Epidermal melanocyte (primary cell): ENCODE measurements around the gene TMX3.

Source experiments
- DNase-seq: peaks from one replicate; pipeline ENCODE4 v3.0.0; 2011; ENCODE audit warnings: low spot score; ENCODE audit not compliant: insufficient read length

The TMX3 gene

GRCh38 chr18:68713796-68714195, 1.1 kb downstream of the TMX3 start:
- no peak for DNase-seq

- no peak for DNase-seq
Observed at GRCh38 chr18:68713131-68713530, 1.8 kb downstream of the TMX3 start.

GRCh38 chr18:68707646-68708045, 7.3 kb downstream of the TMX3 start:
- no peak for DNase-seq

GRCh38 chr18:68705119-68705518, 9.8 kb downstream of the TMX3 start:
- no peak for DNase-seq

DNA sequence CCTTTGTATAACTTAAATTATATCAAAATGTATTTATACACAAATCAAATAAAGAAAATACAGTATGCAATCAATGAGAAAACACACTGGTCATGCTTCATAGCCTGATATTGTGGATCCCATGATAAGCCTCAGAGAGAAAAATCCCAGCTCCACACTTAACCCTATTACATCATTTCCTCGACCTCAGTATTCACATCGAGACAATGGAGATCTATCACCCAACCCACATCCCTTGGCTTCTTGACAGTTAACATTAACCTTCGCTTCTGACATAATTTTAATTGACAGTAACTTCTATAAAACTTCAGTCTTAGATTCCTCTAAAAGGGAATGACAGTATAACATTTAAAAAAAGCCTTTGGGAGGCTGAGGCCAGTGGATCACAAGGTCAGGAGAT, 11.6 kb downstream of the TMX3 start:
- no peak for DNase-seq

DNA sequence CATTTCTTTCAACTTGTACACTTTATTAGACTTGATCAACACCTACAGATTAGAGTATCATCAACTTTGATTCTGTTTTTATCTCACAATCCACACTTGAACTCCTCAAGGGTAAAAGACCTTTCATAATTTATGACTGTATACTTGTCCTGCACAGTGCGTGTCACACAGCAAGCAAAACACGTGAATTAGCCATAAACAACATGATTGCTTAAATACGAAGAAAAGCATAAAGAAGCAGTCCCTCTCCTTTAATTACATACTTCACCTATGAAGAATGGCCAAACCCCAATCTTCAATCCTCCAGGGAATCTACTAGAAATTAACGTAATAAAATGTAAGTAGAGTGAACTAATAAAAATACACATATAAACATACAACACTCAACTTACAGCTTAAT, 13.6 kb downstream of the TMX3 start:
- DNase-seq: no peak

DNA sequence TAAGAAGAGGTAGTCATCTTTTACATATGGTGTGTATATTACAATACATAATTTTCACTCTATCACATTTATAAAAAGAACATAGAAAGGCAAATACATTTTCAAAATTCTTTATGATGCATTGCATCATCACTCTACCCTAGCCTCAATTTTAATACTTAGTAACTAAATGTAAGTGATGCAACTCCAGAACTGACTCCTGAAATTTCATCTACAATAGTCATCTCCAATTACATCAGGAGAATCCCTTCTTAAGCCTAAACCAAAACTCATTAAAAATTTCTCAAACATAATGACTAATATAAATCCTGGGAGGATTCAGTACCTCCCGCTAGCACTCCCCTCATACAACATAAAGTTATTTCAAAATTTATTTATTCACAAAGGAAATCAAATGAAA, 15.9 kb downstream of the TMX3 start:
- no peak for DNase-seq

DNA sequence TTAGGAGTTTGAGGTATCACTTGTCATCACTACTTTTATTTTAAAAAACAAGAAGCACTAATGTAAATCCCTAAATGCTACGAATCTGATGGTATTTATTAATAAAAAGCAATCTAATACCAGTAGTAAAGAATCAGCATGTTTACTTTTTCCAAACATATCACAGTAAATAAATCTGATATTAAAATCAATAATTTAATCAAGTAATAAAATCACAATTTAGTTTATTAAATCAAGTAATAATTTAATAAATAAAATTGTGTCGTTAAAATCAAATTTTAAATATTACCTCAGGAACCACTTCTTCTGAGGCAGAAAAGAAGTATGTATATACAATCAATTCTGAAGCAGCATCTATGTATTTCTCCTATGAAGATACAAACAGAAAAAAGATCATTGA, 18.0 kb downstream of the TMX3 start:
- DNase-seq: no peak

DNA sequence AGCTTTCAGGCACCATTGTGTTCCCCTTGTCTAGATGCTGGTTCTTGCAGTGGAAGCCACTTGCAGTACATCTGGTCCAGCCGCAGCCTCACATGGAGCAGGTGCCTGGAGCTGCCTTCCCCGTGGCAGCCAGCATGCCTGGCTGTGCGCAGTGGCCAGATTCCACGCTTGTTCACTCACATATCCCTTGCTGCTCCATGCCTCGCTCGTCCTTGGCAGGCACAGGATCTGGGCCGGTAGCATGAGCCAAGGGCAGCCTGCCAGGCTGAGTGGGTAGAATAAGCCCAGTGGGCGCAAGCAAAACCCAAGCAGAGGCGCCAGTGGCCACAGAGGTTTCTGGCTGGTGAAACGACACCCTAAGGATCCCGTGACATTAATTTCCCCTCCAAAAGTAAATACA, 20.6 kb downstream of the TMX3 start:
- DNase-seq: no peak

DNA sequence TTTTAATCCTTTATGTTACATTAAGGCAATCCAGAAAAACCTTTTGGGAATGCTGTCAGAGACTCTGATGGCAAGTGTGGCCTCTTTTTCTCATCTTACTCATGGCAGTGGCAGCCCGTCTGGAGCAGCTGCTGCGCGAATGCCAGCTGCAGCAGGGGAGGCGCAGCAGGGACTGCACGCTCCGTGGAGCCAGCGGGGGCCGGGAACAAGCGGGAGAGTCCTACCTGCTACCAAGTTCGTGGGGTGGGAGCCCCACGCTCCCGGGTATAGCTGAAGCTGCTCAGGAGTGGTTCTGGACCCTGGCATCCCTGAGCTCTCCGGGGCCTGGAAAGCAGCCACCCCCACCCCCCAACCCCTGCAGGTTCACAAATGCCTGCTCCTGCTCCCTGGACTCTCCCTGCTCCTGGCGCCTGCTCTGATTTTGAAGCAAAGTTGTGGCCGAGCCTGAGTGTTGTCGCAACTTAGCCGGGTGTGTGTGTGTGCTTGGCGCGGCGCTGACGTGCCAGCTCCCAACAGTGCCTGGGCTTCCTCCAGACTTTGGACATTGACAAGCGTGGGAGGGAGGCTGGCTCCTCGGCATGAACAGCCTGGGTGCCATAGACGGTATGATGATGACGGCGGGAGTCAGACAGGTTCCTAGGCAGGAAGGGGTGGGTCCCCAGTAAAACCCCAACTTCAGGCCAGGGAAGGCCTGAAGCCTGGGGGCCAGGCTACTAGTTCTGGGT, 21.7 kb downstream of the TMX3 start:
- DNase-seq: no peak

- DNase-seq: no peak
Observed at GRCh38 chr18:68679528-68679927, 35.4 kb downstream of the TMX3 start.

GRCh38 chr18:68676913-68677312, 38.0 kb downstream of the TMX3 start:
- DNase-seq: no peak

DNA sequence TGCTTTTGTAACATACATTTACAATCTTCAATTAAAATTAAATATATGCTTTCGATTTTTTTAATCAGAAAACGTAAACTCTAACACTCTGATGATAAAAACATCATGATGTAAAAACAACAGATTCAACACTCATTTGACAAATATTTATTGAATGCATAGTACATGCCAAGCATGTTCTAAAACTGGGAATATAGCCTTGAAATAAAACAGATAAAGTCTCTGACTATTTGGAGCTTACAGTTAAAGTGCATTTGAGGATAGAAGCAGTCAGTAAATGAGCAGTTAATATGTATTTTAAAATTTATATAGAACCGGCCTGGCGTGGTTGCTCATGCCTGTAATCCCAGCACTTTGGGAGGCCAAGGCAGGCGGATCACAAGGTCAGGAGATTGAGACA, 47.8 kb downstream of the TMX3 start:
- DNase-seq: no peak

GRCh38 chr18:68666381-68666780, 48.5 kb downstream of the TMX3 start:
- no peak for DNase-seq

DNA sequence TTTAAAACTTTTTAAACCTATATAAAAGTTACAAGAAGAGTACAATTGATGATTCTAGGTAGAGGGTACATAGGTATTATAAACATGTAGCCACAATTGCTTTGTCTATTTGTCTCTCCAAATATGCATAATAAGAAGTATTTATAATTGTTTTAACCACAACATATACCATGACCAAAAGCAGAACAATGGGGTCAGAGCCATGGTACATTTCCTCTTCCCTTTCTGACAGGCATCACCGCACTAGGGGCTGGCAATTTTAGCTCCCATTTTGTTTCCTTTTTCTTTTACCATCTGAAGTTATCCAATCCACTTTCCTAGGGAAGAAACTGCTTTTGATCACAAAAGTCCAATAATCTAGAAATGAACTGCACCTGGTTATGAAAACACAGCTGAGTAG, 49.3 kb downstream of the TMX3 start:
- no peak for DNase-seq

DNA sequence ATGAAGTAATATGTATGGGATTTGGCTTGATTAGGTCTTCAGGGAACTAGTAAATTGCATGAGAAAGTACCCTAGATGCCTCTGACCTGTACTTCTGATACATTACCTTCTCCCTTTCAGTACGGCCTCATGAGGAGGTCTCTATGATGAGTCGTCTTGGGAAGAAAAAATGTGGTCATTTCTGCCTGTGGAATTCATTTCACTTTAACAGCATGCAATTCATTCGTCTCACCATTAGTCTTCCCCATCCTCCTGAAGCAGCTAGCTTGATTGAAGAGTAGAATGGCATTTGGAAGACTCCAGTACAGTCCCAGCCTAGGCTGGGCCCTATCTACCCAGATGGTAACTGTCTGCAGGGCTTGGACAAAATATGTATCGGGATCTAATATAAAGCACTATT, 52.2 kb downstream of the TMX3 start:
- DNase-seq: no peak

DNA sequence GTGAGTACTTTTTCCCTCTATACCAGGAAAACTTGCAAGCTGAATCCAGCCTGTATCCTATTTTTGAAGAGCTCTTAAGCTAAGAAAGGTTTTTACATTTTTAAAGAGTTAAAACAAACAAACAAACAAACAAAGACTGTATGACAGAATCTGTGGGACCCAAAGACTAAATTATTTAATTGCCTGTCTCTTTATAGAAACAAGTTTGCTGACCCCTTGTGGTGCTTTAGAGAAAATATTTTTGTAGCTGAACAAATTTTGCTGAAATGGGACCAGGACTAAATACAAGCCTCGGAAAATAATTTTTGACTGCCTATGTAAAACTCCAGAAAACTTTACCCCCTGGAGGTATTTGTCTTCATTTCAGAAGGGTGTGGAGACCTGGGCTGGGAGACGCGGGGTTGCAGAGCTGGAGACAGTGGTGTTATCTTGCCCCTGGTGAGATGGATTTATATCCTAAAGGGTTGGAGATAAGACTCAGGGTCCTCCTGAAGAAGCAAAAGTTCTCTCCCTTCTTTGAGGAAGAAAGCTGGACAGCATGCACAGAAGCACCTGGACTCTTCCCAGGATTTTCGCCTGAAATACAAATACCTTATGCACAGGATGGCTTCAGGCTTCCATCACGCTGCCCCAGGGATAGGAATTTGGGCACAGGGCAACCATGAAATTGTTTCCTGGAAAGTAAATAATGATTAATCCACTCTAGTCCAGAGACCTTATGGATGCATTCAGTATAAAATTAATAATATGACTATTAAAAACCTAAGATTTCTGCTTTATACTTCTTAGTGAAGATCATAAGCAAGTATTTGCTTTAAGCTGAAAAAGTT, 54.3 kb downstream of the TMX3 start:
- DNase-seq: peak; percentile 40

GRCh38 chr18:68648191-68648590, 66.7 kb downstream of the TMX3 start:
- DNase-seq: no peak

DNA sequence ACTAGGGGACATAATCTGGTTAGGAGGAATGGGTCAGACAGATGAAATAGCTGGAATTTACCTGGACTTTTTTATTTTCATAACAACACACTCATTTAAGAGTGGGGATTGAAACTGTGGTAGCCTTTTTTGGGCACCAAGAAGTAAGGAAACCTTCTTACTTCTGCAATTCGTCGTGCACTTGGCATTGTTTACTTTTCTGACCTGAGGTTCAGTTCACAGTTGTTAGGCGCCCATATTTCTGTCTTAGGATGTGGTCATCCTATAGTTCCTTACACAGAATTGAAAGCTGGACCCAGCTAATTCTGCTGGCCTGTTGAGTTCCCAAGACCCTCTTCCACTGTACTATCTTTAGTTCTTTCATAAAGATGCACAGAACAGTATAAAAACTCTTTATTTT, 72.9 kb downstream of the TMX3 start:
- DNase-seq: no peak

DNA sequence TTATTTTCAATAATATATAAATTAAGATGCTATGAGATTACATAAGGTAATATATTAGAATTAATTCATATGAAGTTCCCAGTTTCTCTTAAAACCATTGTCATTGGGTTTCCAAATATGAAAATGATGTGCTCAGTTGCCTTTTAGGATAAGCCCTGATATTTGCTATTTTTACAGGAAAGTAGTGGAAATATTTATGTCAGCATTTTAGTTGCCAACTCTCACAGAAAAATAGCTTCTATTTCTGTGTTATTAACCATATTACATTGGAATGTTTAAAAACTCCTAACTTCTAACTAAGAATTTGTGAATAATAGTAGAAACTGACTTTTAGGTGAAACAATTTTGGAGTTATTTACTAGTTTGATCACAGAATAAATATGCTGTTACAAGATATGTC, 74.0 kb downstream of the TMX3 start:
- no peak for DNase-seq

DNA sequence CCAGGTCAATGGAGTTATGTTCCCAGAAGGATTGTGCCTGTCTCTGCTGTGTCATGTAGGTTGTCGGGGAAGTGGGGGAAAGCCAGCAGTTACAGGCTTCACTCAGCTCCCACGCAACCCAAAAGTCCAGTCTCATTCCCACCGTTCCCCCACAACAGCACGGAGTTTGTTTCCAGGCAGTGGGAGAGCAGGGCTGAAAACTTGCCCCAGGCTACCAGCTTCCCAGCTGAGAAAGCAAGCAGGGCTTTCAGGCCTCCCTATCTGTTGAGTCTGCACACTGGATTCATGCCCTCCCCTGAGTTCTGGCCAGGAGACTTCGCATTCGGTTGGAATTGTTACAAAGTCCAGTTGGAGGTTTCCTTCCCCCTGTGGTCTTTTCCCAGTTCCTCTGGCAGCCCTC, 76.3 kb downstream of the TMX3 start:
- DNase-seq: no peak

DNA sequence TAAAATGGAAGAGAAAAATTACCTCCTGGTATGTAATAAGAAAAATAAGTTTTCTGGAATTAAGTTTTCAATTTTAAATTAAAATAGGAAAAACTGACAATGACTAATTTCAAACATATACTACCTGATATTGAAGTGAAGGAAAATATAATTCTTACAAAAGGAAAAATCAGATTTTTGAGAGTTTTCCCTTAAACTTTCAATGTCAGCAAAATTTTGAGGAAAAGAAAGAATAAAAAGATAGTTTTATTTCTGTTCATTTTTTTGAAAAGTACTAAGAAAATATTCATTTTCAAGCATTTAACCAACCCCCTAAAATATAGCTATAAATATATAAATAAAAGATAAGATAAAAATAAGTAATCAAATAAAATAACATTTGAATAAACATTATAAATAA, 87.1 kb downstream of the TMX3 start:
- no peak for DNase-seq
